Measurements from ENCODE around the gene NCOR1. TPM values are rescaled to one million over a fixed set of nuclear protein-coding genes. Genes with fewer than 3 reads are reported as not detected.
"Not testable (repeated sequence)": the region's sequence is repeated elsewhere in the genome, so short reads cannot be mapped to it uniquely, and the experiment has no call there.

The NCOR1 gene
- total RNA-seq, 5 donors from 2014 or later (not counting 1 experiment from before 2014, with no cell fraction given): 134 to 173 (median 152) TPM

- Histone ChIP-seq H3K9me3 (no peaks in the 10 kb centered on the region), H3K27ac (ENCODE audit: low read length) (no peak overlapping the region), H3K36me3 (ENCODE audit: control insufficient read depth in 2 of 2, extremely low read depth in 1 of 2, insufficient read depth in 1 of 2, low read length in 1 of 2) (no peaks in the 10 kb centered on the region), H3K27me3 (replicated peaks in 1 of 2; ENCODE audit: control insufficient read depth in 2 of 2, extremely low read depth in 1 of 2, insufficient read depth in 2 of 2, low read length in 1 of 2) (no peaks in the 10 kb centered on the region), H3K4me3 (ENCODE audit: control insufficient read depth in 1 of 2, extremely low read depth in 1 of 2, low read length in 1 of 2) (no peak overlapping the region), H3K4me1 (ENCODE audit: control insufficient read depth in 1 of 2, extremely low read depth in 1 of 2, insufficient read depth in 2 of 2, low read length in 2 of 2) (peaks cover 23 to 33% of the 10 kb centered on the region in 2 experiments)
- Mint-ChIP-seq H3K36me3 (no peaks in the 10 kb centered on the region), H3K27me3 (no peaks in the 10 kb centered on the region), H3K9me3 (no peaks in the 10 kb centered on the region), H3K4me1 (peaks cover 50 to 59% (median 52%) of the 10 kb centered on the region in 3 donors), H3K4me3 (peak overlapping the region; percentile 88 to 94 (median 89)), H3K27ac (no peak overlapping the region)
- 60% methylated on average over 1 of the region's 6 CpGs for WGBS (ENCODE audit: insufficient coverage)
- POLR2A ChIA-PET: interaction anchor here in 1 of 2 donors (0.6 kb wide), 1 partner anchor 182 kb away, joined by 3 read pairs; no protein-coding TSS in a partner anchor
- ATAC-seq (replicated peaks in 1 of 4) (no peak), DNase-seq (no peak)
- CTCF ChIA-PET: no interaction called here
These were observed 2.5 kb downstream of the NCOR1 start for GRCh38 chr17:16212793-16213192.

GRCh38 chr17:16211590-16211989 lies 3.7 kb downstream of the NCOR1 start:
- no peaks in the 10 kb centered on the region for H3K27me3 ChIP-seq (replicated peaks in 1 of 2; ENCODE audit: control insufficient read depth in 2 of 2, extremely low read depth in 1 of 2, insufficient read depth in 2 of 2, low read length in 1 of 2)
- Mint-ChIP-seq H3K36me3 (no peaks in the 10 kb centered on the region), H3K27me3 (no peaks in the 10 kb centered on the region), H3K9me3 (no peaks in the 10 kb centered on the region), H3K27ac (no peak overlapping the region), H3K4me1 (peaks cover 50 to 55% (median 54%) of the 10 kb centered on the region in 3 donors), H3K4me3 (no peak overlapping the region)
- CTCF ChIA-PET: no interaction called here
- DNase-seq: no peak
- no CpG with 5 or more reads among the region's 3 CpGs for WGBS (ENCODE audit: insufficient coverage)
- no peaks in the 10 kb centered on the region for H3K36me3 ChIP-seq (ENCODE audit: control insufficient read depth in 2 of 2, extremely low read depth in 1 of 2, insufficient read depth in 1 of 2, low read length in 1 of 2)
- H3K4me3 ChIP-seq (ENCODE audit: control insufficient read depth in 1 of 2, extremely low read depth in 1 of 2, low read length in 1 of 2): no peak overlapping the region
- POLR2A ChIA-PET: interaction anchor here in 1 of 2 donors (0.6 kb wide), 1 partner anchor 80 kb away, joined by 3 read pairs; no protein-coding TSS in a partner anchor
- H3K9me3 ChIP-seq: no peaks in the 10 kb centered on the region
- no peak overlapping the region for H3K27ac ChIP-seq (ENCODE audit: low read length)
- no peak for ATAC-seq (replicated peaks in 1 of 4)
- H3K4me1 ChIP-seq (ENCODE audit: control insufficient read depth in 1 of 2, extremely low read depth in 1 of 2, insufficient read depth in 2 of 2, low read length in 2 of 2): peaks cover 18 to 27% of the 10 kb centered on the region in 2 experiments

- H3K9me3 ChIP-seq; H3K9me3 Mint-ChIP-seq; H3K4me3 ChIP-seq (ENCODE audit: control insufficient read depth in 1 of 2, extremely low read depth in 1 of 2, low read length in 1 of 2); ATAC-seq (replicated peaks in 1 of 4); H3K36me3 ChIP-seq (ENCODE audit: control insufficient read depth in 2 of 2, extremely low read depth in 1 of 2, insufficient read depth in 1 of 2, low read length in 1 of 2); H3K27me3 Mint-ChIP-seq; DNase-seq; H3K27ac ChIP-seq (ENCODE audit: low read length); H3K36me3 Mint-ChIP-seq; CTCF ChIA-PET; H3K27me3 ChIP-seq (replicated peaks in 1 of 2; ENCODE audit: control insufficient read depth in 2 of 2, extremely low read depth in 1 of 2, insufficient read depth in 2 of 2, low read length in 1 of 2): not testable (repeated sequence)
- POLR2A ChIA-PET: interaction anchor here in 1 of 2 donors (0.7 kb wide), 1 partner anchor 9 kb away, joined by 4 read pairs; no protein-coding TSS in a partner anchor
- Mint-ChIP-seq H3K4me1 (peaks cover 67 to 75% (median 71%) of the 10 kb centered on the region in 3 donors), H3K27ac (peak overlapping the region; percentile 49 to 65), H3K4me3 (peak overlapping the region in 1 of 3 donors; percentile 37)
- no CpG with 5 or more reads among the region's 6 CpGs for WGBS (ENCODE audit: insufficient coverage)
- peaks cover 5 to 22% of the 10 kb centered on the region in 2 experiments for H3K4me1 ChIP-seq (ENCODE audit: control insufficient read depth in 1 of 2, extremely low read depth in 1 of 2, insufficient read depth in 2 of 2, low read length in 2 of 2)
These were observed 10.6 kb downstream of the NCOR1 start for GRCh38 chr17:16204763-16205162.

- Mint-ChIP-seq H3K27ac (peak overlapping the region; percentile 49 to 80), H3K4me1 (peaks cover 75 to 87% (median 77%) of the 10 kb centered on the region in 3 donors), H3K4me3 (peak overlapping the region in 2 of 3 donors; percentile 44 to 56)
- POLR2A ChIA-PET: interaction anchor here in 1 of 2 donors (0.7 kb wide), 1 partner anchor 8 kb away, joined by 3 read pairs; no protein-coding TSS in a partner anchor
- peaks cover 9 to 22% of the 10 kb centered on the region in 2 experiments for H3K4me1 ChIP-seq (ENCODE audit: control insufficient read depth in 1 of 2, extremely low read depth in 1 of 2, insufficient read depth in 2 of 2, low read length in 2 of 2)
- not testable (repeated sequence) for H3K4me3 ChIP-seq (ENCODE audit: control insufficient read depth in 1 of 2, extremely low read depth in 1 of 2, low read length in 1 of 2); H3K9me3 Mint-ChIP-seq; H3K9me3 ChIP-seq; H3K27me3 ChIP-seq (replicated peaks in 1 of 2; ENCODE audit: control insufficient read depth in 2 of 2, extremely low read depth in 1 of 2, insufficient read depth in 2 of 2, low read length in 1 of 2); H3K36me3 Mint-ChIP-seq; H3K27me3 Mint-ChIP-seq; ATAC-seq (replicated peaks in 1 of 4); DNase-seq; H3K36me3 ChIP-seq (ENCODE audit: control insufficient read depth in 2 of 2, extremely low read depth in 1 of 2, insufficient read depth in 1 of 2, low read length in 1 of 2); H3K27ac ChIP-seq (ENCODE audit: low read length)
- CTCF ChIA-PET: interaction anchor here in 1 of 2 donors (0.7 kb wide), 1 partner anchor 67 kb away, joined by 3 read pairs; no protein-coding TSS in a partner anchor
- WGBS (ENCODE audit: insufficient coverage): 85% methylated on average over 3 of the region's 5 CpGs
These were observed 12.5 kb downstream of the NCOR1 start for GRCh38 chr17:16202554-16203500.

GRCh38 chr17:16201693-16202131 lies 13.6 kb downstream of the NCOR1 start:
- peaks cover 75 to 80% (median 76%) of the 10 kb centered on the region in 3 donors for H3K4me1 Mint-ChIP-seq
- H3K27me3 Mint-ChIP-seq; CTCF ChIA-PET; H3K9me3 Mint-ChIP-seq; H3K36me3 ChIP-seq (ENCODE audit: control insufficient read depth in 2 of 2, extremely low read depth in 1 of 2, insufficient read depth in 1 of 2, low read length in 1 of 2); H3K9me3 ChIP-seq; H3K4me3 ChIP-seq (ENCODE audit: control insufficient read depth in 1 of 2, extremely low read depth in 1 of 2, low read length in 1 of 2); H3K4me3 Mint-ChIP-seq; ATAC-seq (replicated peaks in 1 of 4); DNase-seq; H3K27ac ChIP-seq (ENCODE audit: low read length); H3K27me3 ChIP-seq (replicated peaks in 1 of 2; ENCODE audit: control insufficient read depth in 2 of 2, extremely low read depth in 1 of 2, insufficient read depth in 2 of 2, low read length in 1 of 2); POLR2A ChIA-PET: not testable (repeated sequence)
- peaks cover 9 to 22% of the 10 kb centered on the region in 2 experiments for H3K4me1 ChIP-seq (ENCODE audit: control insufficient read depth in 1 of 2, extremely low read depth in 1 of 2, insufficient read depth in 2 of 2, low read length in 2 of 2)
- H3K27ac Mint-ChIP-seq: peak overlapping the region; percentile 5 to 52
- WGBS (ENCODE audit: insufficient coverage): 95% methylated on average over 4 of the region's 13 CpGs
- peaks cover 13% of the 10 kb centered on the region for H3K36me3 Mint-ChIP-seq

GRCh38 chr17:16199093-16199492 lies 16.2 kb downstream of the NCOR1 start:
- H3K27me3 Mint-ChIP-seq: no peaks in the 10 kb centered on the region
- ChIA-PET CTCF (no interaction called here), POLR2A (interaction anchor here in 1 of 2 donors (0.7 kb wide), 1 partner anchor 52 kb away, joined by 3 read pairs; no protein-coding TSS in a partner anchor)
- WGBS (ENCODE audit: insufficient coverage): 71% methylated on average over 2 of the region's 6 CpGs
- Histone ChIP-seq H3K4me3 (ENCODE audit: control insufficient read depth in 1 of 2, extremely low read depth in 1 of 2, low read length in 1 of 2) (no peak overlapping the region), H3K9me3 (no peaks in the 10 kb centered on the region), H3K27me3 (replicated peaks in 1 of 2; ENCODE audit: control insufficient read depth in 2 of 2, extremely low read depth in 1 of 2, insufficient read depth in 2 of 2, low read length in 1 of 2) (no peaks in the 10 kb centered on the region), H3K36me3 (ENCODE audit: control insufficient read depth in 2 of 2, extremely low read depth in 1 of 2, insufficient read depth in 1 of 2, low read length in 1 of 2) (peaks cover 0 to 7% of the 10 kb centered on the region in 2 donors), H3K27ac (ENCODE audit: low read length) (no peak overlapping the region), H3K4me1 (ENCODE audit: control insufficient read depth in 1 of 2, extremely low read depth in 1 of 2, insufficient read depth in 2 of 2, low read length in 2 of 2) (peaks cover 9% of the 10 kb centered on the region in 2 experiments)
- peaks cover 56 to 67% (median 67%) of the 10 kb centered on the region in 3 donors for H3K4me1 Mint-ChIP-seq
- peak overlapping the region; percentile 25 to 50 for H3K27ac Mint-ChIP-seq
- H3K9me3 Mint-ChIP-seq: no peaks in the 10 kb centered on the region
- no peak for ATAC-seq (replicated peaks in 1 of 4)
- no peak for DNase-seq
- peak overlapping the region; percentile 14 to 51 (median 22) for H3K4me3 Mint-ChIP-seq
- peaks cover 17% of the 10 kb centered on the region for H3K36me3 Mint-ChIP-seq
